Measurements from ENCODE around the gene OTUD1.

The OTUD1 gene

GRCh38 chr10:23422003-23422411, 16.9 kb upstream of the OTUD1 start:
- DNase-seq = no peak

DNA sequence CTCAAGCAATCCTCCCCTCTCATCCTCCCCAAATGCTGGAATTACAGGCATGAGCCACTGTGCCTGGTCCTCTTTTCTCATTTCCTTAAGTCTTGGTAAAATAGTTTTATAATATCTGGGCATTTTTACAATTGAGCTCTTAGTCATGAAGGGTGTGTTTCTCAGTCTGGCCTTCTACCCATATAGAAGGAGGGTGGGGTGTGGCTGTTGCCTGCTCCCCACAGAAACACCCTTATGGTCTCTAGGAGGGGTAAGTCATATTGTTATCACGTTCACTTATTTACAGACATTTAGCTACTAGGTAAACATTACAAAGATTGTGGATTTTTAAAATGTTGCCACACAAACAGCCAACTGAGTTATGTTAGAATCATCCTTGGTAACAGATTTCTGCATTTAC, 6.7 kb upstream of the OTUD1 start:
- no peak for DNase-seq

DNA sequence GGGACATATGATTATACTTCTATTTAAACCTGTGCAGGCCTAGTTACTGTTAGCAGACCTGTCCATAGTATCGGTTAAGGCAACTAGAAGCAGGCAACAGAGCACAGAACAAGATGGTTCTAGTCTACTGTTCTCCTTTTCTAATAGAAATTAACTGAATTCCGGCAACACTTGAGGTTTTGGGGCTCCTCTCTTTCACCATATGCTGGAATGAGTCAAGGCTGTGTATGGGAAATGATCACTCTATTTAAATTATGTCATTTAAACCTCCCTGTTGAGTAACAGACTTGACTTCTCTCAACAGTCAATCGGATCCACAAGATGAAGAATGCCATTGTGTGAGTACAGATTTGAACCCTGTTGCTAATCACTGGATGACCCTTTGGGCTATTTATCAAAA, 6.2 kb upstream of the OTUD1 start:
- DNase-seq = no peak

GRCh38 chr10:23433701-23434100, 5.2 kb upstream of the OTUD1 start:
- DNase-seq = no peak

DNA sequence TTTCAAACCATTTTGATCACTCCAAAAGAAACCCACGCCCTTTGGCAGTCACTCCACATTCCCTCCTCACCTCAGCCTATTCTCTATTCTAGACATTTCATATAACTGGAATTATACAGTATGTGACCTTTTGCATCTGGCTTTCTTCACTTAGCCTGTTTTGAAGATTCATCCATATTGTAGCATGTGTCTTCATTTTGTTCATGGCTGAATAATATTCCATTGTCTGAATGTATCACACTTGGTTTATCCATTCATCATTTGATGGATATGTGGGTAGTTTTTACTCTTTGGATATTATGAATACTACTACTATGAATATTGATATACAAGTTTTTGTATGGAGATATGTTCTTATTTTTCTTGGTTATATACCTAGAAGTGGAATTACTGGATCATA, 3.5 kb upstream of the OTUD1 start:
- DNase-seq = no peak

GRCh38 chr10:23436983-23437382, 1.9 kb upstream of the OTUD1 start:
- no peak for DNase-seq

DNA sequence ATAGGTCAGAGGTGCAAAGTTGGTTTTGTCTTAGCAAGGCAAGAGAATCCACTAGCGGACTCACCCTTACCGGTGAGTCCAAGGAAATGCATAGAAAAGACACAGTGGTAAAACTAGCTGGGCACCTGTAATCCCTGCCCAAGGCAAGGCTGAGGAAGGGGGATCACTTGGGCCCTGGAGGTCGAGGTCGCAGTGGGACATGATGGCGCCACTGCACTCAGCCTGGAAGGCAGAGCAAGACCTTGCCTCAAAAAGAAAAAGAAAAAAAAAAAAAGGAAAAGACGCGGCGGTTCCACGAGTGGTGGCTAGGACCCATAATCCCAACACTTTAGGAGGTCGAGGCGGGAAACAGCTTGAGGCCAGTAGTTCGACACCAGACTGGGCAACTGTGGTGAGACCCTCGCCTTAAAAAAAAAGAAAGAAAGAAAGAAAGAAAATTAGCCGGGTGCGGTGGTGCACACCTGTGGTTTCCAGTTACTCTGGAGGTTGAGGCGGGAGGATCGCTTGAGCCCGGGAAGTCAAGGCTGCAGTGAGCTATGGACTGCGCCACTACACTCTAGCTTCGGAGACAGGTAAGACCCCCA, 820 bp upstream of the OTUD1 start:
- no peak for DNase-seq

DNA sequence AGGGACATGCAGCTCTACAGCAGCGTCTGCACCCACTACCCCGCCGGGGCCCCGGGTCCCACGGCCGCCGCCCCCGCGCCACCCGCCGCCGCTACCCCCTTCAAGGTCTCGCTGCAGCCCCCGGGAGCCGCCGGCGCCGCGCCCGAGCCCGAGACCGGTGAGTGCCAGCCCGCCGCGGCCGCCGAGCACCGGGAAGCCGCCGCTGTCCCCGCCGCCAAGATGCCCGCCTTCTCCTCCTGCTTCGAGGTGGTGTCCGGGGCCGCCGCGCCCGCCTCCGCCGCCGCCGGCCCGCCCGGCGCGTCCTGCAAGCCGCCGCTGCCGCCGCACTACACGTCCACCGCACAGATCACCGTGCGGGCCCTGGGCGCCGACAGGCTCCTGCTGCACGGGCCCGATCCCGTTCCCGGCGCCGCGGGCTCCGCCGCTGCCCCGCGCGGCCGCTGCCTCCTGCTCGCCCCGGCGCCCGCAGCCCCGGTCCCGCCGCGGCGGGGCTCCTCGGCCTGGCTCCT, 631 bp downstream of the OTUD1 start:
- no peak for DNase-seq

DNA sequence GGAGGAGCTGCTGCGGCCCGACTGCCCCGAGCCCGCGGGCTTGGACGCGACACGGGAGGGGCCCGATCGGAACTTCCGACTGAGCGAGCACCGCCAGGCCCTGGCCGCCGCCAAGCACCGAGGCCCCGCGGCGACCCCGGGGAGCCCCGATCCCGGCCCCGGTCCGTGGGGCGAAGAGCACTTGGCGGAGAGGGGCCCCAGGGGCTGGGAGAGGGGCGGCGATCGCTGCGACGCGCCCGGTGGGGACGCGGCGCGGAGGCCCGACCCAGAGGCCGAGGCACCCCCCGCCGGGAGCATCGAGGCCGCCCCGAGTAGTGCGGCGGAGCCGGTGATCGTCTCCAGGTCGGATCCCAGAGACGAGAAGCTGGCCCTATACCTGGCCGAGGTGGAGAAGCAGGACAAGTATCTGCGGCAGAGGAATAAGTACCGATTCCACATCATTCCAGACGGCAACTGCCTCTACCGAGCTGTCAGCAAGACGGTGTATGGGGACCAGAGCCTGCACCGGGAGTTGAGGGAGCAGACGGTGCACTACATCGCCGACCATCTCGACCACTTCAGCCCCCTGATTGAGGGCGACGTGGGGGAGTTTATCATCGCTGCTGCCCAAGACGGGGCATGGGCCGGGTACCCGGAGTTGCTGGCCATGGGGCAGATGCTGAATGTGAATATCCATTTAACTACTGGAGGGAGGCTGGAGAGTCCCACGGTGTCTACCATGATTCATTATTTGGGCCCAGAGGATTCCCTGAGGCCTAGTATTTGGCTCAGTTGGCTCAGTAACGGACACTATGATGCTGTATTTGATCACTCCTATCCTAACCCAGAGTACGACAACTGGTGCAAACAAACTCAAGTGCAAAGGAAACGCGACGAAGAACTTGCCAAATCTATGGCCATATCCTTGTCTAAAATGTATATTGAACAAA, 1.4 kb downstream of the OTUD1 start:
- DNase-seq = no peak

- no peak for DNase-seq
These were observed 2.4 kb downstream of the OTUD1 start for GRCh38 chr10:23441251-23441650.

GRCh38 chr10:23442936-23443335, 4.1 kb downstream of the OTUD1 start:
- DNase-seq = no peak

- no peak for DNase-seq
These were observed 6.7 kb downstream of the OTUD1 start for GRCh38 chr10:23445591-23445990.

DNA sequence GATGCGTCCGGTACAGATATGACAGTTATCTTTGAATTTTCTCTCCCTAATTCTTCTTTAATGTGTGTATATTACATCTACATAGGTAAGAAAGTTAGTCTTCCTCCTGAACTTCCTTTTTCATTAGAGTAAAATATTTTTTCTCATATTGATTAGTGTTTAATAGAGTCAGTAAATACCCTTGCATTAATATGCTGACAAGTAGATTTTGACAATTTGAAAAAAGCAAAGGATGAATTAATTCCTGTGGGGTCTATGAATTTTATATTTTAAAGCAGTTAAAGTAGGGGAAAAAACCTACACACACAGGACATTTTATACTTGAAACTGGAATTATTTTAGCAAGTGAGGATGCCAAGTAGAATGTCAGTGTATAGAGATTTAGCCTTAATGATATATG, 9.4 kb downstream of the OTUD1 start:
- no peak for DNase-seq

- DNase-seq = no peak
These were observed 10.1 kb downstream of the OTUD1 start for GRCh38 chr10:23448802-23449570.

- no peak for DNase-seq
These were observed 13.3 kb downstream of the OTUD1 start for GRCh38 chr10:23452033-23452655.

- no peak for DNase-seq
These were observed 14.6 kb downstream of the OTUD1 start for GRCh38 chr10:23453465-23453864.

DNA sequence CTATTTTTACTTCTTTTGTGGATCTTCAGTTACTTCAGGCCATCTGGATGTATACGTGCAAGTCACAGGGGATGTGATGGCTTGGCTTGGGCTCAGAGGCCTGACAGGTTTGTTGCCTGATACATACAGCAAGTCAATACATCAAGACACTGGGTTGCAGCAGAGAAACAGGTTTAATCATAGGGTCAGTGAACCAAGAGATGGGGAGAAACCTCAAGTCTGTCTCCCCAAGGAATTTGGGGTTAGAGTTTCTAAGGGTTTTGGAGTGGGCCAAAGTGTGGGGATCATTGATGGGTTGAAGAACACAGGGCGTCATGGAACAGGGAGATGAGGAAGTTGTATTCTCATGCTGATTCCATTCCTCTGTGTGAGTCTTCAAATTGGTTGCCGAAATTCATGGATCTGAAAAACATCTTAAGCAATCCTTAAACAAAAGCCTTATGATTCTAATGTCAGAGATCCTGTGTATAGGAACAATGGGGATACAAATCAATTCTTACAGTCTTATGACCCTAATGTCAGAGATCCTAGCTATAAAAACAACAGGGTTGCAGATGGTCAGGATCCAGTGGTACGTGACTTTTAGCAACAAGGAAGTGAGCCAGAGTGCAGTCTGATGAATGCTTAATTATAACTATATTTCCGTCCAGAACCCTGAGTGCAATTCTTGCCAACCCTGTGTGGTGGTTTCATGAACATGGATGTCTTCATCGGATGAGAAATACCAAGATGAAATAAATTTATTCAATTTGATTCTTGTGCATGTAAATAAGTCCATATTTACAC, 18.9 kb downstream of the OTUD1 start:
- no peak for DNase-seq

- no peak for DNase-seq
These were observed 20.5 kb downstream of the OTUD1 start for GRCh38 chr10:23459308-23459939.

- DNase-seq = no peak
These were observed 22.7 kb downstream of the OTUD1 start for GRCh38 chr10:23461557-23461956.

DNA sequence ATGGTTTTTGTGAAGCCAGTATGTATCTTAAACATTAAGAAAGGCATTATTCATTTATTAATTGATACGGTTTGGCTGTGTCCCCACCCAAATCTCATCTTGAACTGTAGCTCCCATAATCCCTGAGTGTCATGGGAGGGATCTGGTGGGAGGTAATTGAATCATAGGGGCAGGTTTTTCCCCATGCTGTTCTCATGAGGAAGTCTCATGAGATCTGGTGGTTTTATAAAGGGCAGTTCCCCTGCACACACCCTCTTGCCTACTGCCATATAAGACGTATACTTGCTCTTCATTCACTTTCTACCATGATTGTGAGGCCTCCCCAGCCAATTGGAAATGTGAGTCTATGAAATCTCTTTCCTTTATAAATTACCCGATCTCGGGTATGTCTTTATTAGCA, 28.1 kb downstream of the OTUD1 start:
- no peak for DNase-seq

DNA sequence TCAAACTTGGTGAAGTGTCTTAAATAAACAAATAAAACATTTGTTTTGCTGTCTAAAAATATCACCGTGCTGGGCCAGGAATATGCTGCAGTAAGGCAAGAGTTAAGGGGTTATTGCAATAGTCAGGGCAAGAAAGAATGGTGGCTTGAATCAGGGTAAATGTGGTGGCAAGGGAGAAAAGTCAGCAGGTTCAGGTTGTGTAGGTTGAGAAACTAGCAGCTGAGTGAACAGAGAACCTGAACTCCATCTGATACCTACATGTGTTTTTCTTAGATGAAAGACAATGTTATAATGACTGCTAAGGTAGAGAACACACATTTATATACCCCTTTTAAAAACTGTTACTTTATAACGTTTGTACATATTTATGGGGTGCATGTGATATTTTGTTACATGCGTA, 28.7 kb downstream of the OTUD1 start:
- DNase-seq = no peak
